Activated naive CD4-positive, alpha-beta T cell treated with anti-CD3 and anti-CD28 coated beads, Interleukin-2, amount 50 U/mL, for 16 hours (primary cell): ENCODE measurements around the gene CHST3.

Source experiments
- DNase-seq: peaks from one replicate; pipeline ENCODE4 v3.0.0-alpha.2; 2020

CHST3 gene

DNA sequence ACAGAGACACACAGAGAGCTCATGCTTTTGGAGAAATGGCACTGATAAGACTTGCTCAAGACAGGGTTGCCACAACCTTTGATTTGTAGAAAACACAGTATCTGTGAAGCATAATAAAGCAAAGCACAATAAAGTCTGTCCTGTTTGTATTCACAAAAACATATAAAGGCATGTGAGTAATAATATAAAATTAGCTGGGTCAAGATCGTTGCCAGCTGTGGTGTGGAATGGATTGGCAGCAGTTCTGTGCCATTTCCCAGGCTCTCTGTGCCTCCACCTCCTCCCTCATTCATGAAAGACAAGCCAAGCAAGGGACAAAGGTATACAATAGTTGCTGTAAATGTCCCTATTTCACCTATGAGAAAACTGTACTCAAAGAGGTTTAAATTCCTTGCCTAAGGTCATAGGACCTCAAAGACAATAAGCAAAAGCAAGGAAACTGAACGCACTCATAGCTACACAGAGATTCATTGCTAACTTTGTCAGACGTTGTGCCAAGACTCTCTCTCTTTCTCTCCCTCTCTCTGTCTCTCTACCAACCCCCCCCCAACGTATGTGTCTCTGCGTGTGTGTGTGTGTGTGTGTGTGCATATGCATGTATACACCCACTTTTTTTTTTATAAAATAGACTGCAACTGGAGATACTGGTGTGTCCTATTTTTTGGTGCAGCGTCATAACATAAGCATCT lies 31.8 kb downstream of the CHST3 start:
- DNase-seq = no peak

DNA sequence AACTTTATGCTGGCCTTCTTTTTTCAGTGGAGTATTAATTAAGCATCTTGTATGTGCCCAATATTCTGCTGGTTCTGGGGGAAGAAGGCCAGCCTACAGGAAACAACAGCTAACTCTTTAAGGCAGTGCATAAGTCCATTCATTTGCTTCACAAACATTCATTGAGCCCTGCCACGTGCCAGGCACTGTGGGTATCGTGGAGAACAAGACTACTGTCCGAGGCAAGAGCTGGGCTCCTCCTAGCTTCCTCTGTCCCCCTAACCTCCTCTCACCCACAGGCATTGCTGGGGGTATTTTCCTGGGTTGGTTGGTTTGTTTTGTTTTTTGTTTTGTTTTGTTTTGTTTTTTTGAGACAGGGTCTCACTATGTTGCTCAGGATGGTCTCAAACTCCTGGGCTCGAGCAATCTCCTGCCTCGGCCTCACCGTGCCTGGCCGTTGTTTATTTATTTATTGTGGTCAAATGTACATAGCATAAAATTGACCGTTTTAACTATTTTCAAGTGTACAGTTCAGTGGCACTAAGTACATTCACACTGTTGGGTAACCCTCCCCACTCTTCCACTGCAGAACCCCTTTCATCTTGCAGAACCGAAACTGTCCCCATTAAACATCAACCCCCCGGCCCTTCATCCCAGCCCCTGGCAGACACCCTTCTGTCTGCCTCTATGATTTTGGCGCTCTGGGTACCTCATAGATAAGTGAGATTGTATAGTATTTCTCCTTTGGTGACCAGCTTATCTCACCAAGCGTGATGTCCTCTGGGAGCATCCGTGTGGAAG lies 32.6 kb downstream of the CHST3 start:
- DNase-seq = no peak

DNA sequence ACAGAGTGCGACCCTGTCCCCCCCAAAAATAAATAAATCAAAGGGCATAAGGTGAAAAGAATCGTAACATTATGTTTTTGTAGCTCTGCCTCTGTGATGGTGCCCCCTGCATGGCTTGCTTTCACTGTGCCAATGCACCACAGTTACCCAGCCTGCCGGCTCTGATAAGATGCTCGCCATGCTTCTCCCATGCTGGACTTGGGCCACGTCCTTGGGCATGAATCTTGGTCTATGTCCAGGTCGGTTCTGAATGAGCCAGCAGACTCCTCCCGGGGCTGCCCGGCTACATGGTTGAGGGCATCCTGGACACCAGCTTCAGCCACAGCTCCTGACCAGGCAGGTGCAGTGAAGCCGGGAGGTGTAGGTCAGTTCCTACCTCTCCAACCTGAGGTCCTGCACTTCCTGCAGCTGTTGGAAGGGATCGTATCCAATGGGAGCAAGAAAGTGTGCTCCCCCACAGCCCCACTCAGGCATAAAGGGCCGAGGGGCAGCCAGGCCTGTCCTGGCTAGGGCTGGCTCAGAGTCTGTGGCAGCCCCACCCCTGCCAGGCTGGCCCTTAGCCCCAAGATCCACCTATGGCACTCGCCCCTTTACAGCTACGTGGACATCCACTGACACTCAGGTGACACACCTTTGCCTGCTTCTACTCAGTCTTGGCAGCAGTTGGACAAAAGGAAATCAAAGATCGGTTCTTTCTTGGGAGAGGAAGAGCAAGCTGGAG lies 34.1 kb downstream of the CHST3 start:
- no peak for DNase-seq

DNA sequence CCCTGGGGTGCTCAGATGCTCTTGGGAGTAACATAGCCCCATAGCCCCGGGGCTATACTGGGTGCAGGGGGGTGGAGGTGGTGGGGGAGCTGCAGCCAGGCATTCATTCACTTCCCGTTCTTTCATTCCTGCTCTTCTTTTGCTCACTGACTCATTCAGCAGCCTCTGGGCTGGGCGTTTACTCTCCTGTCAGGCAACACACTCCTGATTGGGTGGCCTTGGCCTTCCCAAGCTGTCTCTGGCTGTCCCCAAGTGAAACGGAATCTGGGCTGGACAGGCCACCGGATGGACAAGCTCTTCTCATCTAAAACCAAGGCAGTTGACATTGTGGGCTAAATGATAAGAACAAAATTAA lies 34.6 kb downstream of the CHST3 start:
- DNase-seq = no peak

DNA sequence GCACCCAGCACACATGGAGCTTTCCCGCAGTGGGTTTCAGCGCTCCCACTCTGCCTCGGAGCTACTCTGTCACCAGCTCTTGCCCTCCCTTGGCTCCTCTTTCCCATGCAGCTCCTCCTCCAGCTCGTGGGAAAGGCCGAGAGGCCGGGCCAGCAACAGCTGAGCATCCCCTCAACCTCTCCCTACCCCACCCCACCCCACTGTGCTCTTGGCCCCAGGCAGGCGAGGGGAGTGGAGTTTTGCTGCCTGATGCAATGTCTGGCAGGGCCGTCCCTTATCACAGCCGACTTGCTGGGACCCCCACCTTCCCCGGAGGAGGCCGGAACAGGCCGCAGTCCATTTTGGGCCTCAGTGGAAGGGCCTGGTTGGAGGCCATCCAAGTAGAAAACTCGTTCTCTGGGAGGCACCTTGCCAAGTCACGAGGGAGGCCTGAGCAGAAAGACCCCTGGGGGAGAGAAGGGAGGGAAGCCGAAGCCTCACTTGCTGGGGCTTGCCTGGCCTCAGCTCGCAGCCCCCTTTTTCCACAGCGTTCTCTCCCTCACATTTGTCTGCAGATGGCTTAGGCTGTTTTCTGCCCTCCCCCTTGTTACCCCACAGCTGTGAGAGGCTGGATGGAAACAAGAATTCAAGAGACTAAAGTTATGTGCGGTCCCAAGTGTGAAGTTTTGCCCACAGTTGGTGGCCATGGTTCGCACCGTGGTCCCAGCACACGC lies 35.3 kb downstream of the CHST3 start:
- DNase-seq = no peak

DNA sequence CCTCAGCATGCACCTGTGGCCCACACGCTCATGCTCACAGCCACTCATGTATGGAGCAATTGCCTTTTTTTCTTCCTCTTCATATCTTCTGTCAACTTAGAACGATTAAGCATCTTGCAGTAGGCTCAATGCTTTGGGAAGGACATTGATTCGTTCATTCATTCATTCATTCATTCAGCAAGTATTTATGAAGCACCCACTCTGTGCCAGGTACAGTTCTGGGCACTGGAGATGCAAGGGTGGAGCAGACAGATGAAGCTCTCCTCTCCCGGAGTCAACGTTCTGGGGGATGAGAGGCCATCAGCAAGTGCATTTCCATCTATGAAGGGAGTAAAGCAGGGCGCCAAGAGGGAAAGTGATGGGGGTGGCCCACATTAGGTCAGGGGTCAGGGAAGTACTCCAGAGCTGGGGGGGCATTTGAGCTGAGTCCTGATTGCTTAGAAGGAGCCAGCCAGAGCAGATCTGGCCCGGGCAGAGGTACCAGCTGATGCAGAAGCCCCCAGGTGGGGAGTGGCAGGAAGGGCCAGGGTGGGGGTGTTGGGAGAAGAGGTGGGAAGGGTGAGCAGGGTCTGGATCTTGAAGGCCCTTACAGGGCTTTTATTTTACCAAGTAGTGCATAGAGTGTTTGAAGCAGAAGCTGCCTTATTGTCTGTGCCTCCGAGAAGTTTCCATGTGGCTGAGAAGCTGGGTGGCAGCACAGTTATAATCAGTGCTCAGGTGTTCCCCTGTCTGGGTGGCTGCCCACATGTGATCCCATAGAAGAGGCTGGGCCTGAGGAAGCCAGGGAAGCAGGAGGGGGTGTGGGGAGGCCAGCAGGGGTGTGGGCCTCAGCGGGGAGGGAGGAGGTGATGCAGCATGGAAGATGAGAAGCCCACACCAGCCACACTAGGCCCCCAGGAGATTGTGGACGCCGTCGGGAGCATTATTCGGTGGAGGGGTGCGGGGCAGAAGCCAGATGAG lies 36.2 kb downstream of the CHST3 start:
- no peak for DNase-seq

DNA sequence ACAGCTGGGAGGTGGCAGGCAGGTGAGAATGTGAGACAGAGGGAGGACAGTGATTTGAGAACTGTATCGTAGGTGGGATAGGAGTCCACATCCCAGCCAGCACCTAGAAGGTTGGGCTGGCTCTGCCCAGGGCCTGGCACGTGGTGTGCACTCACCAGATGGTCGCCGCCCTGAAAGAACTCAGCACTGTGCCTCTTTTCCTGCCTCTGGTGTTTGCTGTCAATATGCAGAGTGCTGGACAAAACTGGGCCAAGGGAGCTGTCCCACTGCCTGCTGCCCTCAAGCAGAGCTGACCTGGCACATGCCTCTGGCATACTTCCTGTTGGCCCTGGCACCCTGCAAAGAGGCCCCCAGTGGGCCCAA lies 36.8 kb downstream of the CHST3 start:
- no peak for DNase-seq

DNA sequence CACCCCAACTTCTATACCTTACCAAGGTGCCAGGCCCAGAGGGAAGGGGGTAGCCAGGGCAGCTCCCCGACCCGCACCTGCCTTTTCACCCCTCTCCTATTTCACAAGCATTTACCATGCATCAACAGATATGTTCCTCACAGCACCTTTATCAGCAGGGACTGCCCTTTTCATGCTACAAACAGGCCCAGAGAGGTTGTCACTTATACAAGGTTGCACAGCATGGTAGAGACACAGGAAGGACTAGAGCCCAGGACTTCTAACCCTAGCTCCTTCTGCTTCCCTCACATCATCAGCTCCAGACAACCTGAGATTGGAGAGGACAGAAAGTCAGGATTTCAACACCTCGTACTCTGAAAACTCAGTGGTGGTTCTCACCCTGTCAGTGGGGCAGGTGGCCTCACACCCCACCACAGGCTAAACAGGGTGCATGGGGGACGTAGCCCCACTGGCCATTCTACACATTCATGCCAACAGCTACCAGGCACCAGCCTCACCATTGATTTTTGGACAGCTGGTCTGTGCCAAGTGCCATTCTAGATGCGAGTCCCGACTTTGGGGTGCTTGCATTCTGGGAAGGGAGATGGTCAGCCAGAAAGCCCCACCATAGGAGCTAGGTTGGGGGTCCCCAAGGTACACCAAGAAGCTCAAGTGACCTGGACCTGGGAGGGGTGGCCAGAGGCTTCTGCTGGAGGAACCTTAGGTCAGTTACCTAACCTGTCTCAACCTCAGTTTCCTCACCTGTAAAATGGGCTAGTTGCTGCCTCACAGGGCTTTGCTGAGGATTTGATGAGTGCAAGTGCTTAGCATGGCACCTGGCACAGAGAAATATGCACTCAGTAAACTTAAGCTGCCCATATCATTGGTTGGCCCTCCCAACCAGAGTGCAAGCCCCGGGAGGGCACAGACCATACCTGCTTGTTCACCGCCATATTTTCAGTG lies 38.4 kb downstream of the CHST3 start:
- no peak for DNase-seq

DNA sequence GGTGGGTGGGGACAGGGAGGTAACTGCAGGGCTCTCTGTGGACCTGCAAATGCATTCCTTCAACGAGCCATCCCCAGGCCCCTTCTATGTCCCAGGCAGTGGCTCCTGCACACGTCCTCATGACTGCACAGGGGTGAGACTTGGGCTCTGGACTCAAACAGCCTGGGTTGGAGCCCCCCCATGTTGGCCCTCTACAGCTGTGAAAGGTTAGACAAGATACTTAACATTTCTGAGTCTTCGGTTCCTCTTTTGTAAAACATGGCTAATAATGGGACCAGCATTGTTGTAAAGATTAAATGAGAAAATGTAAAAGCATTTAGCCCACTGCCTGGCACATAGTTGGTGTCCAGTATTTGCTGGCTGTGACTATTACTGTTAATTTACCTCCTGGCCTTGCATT lies 41.8 kb downstream of the CHST3 start:
- DNase-seq = no peak

DNA sequence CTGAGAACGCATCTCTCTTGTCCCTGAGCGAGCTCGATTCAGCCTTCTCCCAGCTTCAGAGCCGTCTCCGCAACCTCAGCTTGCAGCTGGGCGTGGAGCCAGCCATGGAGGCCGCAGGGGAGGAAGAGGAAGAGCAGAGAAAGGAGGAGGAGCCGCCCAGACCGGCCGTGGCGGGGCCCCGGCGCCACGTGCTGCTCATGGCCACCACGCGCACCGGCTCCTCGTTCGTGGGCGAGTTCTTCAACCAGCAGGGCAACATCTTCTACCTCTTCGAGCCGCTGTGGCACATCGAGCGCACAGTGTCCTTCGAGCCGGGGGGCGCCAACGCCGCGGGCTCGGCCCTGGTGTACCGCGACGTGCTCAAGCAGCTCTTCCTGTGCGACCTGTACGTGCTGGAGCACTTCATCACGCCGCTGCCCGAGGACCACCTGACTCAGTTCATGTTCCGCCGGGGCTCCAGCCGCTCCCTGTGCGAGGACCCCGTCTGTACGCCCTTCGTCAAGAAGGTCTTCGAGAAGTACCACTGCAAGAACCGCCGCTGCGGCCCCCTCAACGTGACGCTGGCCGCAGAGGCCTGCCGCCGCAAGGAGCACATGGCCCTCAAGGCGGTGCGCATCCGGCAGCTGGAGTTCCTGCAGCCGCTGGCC lies 43.2 kb downstream of the CHST3 start:
- DNase-seq = no peak

DNA sequence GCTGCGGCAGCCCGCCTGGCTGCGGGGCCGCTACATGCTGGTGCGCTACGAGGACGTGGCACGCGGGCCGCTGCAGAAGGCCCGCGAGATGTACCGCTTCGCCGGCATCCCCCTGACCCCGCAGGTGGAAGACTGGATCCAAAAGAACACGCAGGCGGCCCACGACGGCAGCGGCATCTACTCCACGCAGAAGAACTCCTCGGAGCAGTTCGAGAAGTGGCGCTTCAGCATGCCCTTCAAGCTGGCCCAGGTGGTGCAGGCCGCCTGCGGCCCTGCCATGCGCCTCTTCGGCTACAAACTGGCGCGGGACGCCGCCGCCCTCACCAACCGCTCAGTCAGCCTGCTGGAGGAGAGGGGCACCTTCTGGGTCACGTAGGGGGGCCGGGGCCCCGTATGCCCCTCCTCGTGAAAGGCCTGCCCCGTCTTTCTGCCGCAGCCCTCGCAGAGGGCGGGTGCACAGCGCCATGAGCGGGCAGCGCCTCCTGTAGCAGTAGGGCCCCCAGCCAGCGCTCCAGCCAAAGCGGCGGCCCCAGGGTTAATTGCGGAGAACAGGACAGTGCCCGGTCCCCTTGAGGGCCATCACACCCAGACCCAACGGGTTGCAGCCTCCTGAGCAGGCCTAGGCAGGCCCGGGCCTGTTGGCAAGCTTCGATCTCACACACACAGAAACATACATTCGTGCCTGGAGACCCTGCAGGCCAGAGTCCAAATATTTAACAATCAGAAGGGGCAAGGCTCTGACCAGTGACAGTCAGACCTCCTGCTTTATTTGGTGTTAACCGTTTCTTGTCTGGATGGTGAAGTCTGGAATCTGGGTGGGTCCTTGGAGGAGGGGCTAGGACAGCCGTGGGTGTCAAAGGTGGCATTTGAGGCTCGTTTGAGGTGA lies 44.1 kb downstream of the CHST3 start:
- DNase-seq = no peak

DNA sequence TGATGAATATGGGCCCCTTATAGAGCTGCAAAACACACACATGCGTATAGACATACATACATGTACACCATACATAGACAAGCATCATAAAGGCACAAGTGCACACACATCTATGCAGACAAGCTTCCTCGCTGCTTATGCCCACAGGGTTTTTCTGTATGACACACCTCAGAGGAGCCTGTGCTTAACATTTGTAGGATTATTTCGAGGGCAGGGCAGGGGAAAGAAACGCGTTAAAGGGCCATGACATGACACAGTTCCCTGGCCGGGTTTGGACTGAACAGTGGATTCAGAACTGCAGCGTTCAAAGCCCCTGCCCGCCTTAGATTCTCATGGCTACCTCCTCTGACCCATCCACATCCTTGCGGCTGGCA lies 44.8 kb downstream of the CHST3 start:
- DNase-seq = no peak

DNA sequence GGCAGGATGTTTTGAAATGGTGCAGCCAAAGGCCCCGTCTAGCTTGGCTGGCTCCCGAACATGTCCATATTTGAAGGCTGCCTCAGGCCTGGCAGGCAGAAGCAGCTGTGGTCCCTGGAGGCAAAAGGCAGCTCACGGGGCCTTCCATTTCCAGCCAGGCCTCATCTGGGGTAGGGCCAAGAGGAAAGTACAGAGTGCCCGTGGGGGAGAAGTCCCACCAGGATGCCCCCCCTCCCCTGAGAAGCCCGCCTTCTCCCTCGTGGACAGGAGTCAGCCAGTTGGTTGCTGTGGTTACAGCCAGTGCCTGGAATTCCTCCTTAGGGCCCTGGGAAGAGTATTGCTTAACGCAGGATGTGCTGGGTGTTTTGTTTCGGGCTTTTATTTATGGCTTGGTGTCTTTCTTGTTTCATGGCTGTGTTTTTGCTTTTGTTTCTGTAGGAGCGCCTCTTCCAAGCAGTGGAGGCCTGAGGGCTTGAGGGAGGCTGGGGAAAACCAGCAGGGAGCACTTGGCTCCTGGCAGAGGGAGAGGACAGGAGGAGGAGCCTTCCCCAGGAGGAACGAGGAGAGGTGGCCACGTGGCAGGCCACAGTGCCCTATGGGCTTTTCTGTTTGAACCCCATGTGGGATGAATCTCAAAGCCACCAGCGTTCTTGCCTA lies 45.4 kb downstream of the CHST3 start:
- no peak for DNase-seq

DNA sequence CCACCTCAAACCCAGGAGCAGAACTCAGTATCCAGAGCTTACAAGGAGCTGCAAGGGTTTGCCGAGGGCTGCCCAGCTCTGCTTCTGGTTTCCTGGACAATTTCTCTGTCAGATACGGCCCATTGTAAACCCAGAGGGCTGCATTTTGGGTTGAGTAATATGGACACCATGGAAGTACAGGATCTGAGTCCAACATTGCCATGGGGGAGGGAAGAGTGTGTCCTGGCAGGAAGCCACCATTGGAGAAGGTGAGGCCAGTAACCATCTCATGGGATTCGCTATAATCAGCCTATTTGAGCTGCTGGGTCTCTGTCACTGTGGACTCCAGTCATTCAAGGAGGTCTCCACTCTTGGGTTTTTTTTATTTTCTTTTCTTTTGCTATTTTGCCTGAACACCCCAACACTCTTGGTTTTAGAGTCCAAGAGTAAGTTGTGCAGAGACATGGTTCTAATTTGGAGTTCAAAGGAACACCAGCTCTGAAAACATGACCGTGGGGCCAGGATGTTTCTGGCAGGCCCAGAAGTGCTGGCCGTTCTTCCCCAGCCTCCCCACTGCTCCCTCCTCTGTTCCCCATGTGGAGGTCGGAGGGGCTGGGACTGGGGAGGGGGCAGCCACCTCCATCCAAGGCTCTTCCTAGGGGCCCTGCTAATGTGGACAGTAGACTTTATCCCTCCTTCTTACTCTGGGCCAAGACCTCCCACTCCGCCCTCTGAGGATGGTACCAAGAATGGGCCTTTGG lies 46.2 kb downstream of the CHST3 start:
- DNase-seq = no peak

DNA sequence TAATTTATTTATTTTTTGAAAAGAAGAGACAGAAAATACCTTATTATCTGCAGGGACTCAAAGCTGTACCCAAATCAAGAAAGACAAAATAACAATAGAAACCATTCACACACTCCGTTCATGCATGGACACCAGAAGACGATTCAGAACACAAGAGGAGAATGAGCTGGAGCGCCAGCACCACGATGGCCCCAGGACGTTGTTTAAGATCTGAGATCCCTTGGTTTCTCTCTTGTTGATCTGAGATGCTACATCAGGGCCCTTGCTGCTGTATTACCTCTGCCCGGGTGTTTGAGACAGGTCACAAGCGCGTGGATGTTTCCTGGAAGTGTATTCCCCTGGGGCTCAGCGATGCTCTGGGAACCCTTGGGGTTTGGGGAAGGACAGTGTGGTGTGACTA lies 46.8 kb downstream of the CHST3 start:
- DNase-seq = no peak

DNA sequence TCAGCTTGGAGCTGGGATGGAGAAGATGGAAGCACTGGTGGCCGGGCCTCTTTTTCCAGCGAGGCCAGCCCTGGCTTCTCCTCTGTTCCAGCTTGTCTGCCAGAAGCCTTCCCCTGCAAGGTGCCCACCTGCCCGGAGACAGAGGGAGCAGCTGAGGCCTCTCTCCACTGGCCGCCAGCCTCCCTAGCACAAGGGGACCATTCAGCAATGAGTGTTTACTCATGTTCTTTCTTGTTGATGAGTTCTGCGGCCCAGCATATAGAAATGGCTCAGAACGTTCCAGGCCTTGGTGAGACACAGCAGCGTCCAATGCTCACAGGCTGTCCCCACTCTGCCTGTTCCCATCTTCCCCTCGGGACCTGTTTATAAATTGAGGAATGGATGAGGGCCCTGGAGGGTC lies 47.3 kb downstream of the CHST3 start:
- no peak for DNase-seq

DNA sequence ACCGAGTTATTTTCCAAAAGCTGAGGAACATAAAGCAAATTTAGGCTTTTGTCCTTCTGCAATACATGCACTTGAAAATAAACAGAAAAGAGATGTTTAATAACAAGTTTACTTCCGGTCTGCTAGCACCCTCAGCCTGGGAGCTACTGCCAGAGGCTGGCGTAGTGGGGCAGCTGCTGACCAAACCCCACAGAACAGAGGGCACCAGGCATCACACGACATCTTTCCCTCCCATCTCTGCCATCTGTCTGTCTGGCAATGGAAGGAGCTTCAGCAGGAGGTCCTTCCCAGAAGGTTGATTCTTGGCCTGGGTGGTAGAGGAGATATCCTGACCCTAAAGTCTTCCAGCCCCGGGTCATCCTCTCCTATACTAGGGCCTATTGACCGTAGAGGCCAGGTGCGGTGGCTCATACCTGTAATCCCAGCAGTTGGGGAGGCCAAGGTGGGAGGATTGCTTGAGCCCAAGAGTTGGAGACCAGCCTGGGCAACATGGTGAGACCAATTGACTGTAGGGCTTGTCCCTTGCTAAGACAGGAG lies 47.8 kb downstream of the CHST3 start:
- no peak for DNase-seq

DNA sequence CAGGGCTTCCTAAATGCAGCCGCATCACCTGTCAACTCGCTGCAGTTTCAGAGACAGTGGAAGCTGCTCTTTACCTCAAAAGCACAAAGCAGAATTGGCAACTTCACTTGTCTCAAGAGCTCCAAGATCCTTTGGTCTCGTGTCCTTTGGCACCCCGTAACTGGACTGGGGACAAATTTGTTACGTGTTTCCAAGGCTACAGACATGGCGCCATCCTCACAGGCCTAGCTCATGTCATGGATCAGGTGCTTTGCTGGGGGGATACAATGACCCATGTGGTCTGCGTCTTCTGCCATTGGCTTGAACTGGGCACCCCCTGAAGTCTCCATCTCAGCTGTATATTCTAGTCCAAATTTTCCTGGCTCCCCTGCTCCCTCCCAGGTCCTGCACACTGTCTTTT lies 48.6 kb downstream of the CHST3 start:
- DNase-seq = no peak
